HG03460 (cell line): ENCODE results near the gene FOXE1.

Experiments used
- ATAC-seq: cut with Tn5 transposase; IDR thresholded peaks from one replicate; pipeline ENCODE4 v1.9.1; 2021; ENCODE audit not compliant: unreplicated experiment

FOXE1 gene

GRCh38 chr9:97864396-97864795, 11.4 kb downstream of the FOXE1 start:
- ATAC-seq: no peak

GRCh38 chr9:97866300-97866699, 13.3 kb downstream of the FOXE1 start:
- ATAC-seq: no peak

GRCh38 chr9:97866848-97867247, 13.8 kb downstream of the FOXE1 start:
- ATAC-seq: no peak

- ATAC-seq: no peak
These were observed 15.8 kb downstream of the FOXE1 start for GRCh38 chr9:97868859-97869258.

GRCh38 chr9:97873425-97873824, 20.4 kb downstream of the FOXE1 start:
- ATAC-seq: no peak

GRCh38 chr9:97873882-97874281, 20.9 kb downstream of the FOXE1 start:
- no peak for ATAC-seq

- ATAC-seq: no peak
These were observed 21.6 kb downstream of the FOXE1 start for GRCh38 chr9:97874624-97875023.

GRCh38 chr9:97875111-97875510, 22.1 kb downstream of the FOXE1 start:
- ATAC-seq: no peak

- ATAC-seq: no peak
These were observed 23.0 kb downstream of the FOXE1 start for GRCh38 chr9:97876061-97876460.

GRCh38 chr9:97880336-97880735, 27.3 kb downstream of the FOXE1 start:
- ATAC-seq: no peak

- no peak for ATAC-seq
These were observed 37.2 kb downstream of the FOXE1 start for GRCh38 chr9:97889941-97890887.

- ATAC-seq: no peak
These were observed 38.7 kb downstream of the FOXE1 start for GRCh38 chr9:97891736-97892135.

- ATAC-seq: no peak
These were observed 39.4 kb downstream of the FOXE1 start for GRCh38 chr9:97892421-97892820.

- no peak for ATAC-seq
These were observed 42.2 kb downstream of the FOXE1 start for GRCh38 chr9:97895211-97895610.

- ATAC-seq: no peak
These were observed 42.8 kb downstream of the FOXE1 start for GRCh38 chr9:97895695-97896332.

GRCh38 chr9:97900103-97900737, 47.2 kb downstream of the FOXE1 start:
- ATAC-seq: no peak

- ATAC-seq: no peak
These were observed 47.9 kb downstream of the FOXE1 start for GRCh38 chr9:97900738-97901565.

GRCh38 chr9:97903177-97903576, 50.2 kb downstream of the FOXE1 start:
- ATAC-seq: no peak

- ATAC-seq: no peak
These were observed 51.7 kb downstream of the FOXE1 start for GRCh38 chr9:97904725-97905124.

GRCh38 chr9:97905228-97905627, 52.2 kb downstream of the FOXE1 start:
- no peak for ATAC-seq
